GM19023 (cell line): ENCODE results near the gene HEATR1.
"Not testable (repeated sequence)": the region's sequence is repeated elsewhere in the genome, so short reads cannot be mapped to it uniquely, and the experiment has no call there.

Source experiments
- ATAC-seq: cut with Tn5 transposase; IDR thresholded peaks from one replicate; pipeline ENCODE4 v1.9.1; 2021; ENCODE audit warnings: mild to moderate bottlenecking, moderate library complexity; ENCODE audit not compliant: unreplicated experiment

Gene HEATR1

GRCh38 chr1:236602171-236602570 lies 2.1 kb downstream of the HEATR1 start:
- ATAC-seq = no peak

- no peak for ATAC-seq
These were observed 13.7 kb downstream of the HEATR1 start for GRCh38 chr1:236590553-236591150.

- no peak for ATAC-seq
These were observed 14.8 kb downstream of the HEATR1 start for GRCh38 chr1:236589531-236589930.

GRCh38 chr1:236581528-236581927 lies 22.8 kb downstream of the HEATR1 start:
- no peak for ATAC-seq

- ATAC-seq = not testable (repeated sequence)
These were observed 23.9 kb downstream of the HEATR1 start for GRCh38 chr1:236580404-236580803.

GRCh38 chr1:236578661-236579060 lies 25.7 kb downstream of the HEATR1 start:
- ATAC-seq = no peak

GRCh38 chr1:236577041-236577440 lies 27.3 kb downstream of the HEATR1 start:
- ATAC-seq = not testable (repeated sequence)

GRCh38 chr1:236576004-236576403 lies 28.3 kb downstream of the HEATR1 start:
- ATAC-seq = no peak

- ATAC-seq = no peak
These were observed 28.8 kb downstream of the HEATR1 start for GRCh38 chr1:236575523-236575922.

GRCh38 chr1:236568285-236568894 lies 35.9 kb downstream of the HEATR1 start:
- ATAC-seq = no peak

- no peak for ATAC-seq
These were observed 38.8 kb downstream of the HEATR1 start for GRCh38 chr1:236565530-236565929.

- no peak for ATAC-seq
These were observed 42.3 kb downstream of the HEATR1 start for GRCh38 chr1:236561976-236562375.

- ATAC-seq = no peak
These were observed 44.0 kb downstream of the HEATR1 start for GRCh38 chr1:236560213-236560771.

GRCh38 chr1:236558846-236559245 lies 45.5 kb downstream of the HEATR1 start:
- ATAC-seq = no peak

GRCh38 chr1:236558081-236558480 lies 46.2 kb downstream of the HEATR1 start:
- no peak for ATAC-seq

- ATAC-seq = no peak
These were observed 47.7 kb downstream of the HEATR1 start for GRCh38 chr1:236556606-236557005.

GRCh38 chr1:236553370-236553769 lies 50.9 kb downstream of the HEATR1 start:
- ATAC-seq = no peak

GRCh38 chr1:236552901-236553300 lies 51.4 kb downstream of the HEATR1 start:
- ATAC-seq = no peak

- ATAC-seq = no peak
These were observed 52.2 kb downstream of the HEATR1 start for GRCh38 chr1:236552096-236552495.

- ATAC-seq = no peak
These were observed 53.1 kb downstream of the HEATR1 start for GRCh38 chr1:236550961-236551851.

- no peak for ATAC-seq
These were observed 55.9 kb downstream of the HEATR1 start for GRCh38 chr1:236548452-236548851.
